ENCODE results near the gene ARID5B.

Gene ARID5B

DNA sequence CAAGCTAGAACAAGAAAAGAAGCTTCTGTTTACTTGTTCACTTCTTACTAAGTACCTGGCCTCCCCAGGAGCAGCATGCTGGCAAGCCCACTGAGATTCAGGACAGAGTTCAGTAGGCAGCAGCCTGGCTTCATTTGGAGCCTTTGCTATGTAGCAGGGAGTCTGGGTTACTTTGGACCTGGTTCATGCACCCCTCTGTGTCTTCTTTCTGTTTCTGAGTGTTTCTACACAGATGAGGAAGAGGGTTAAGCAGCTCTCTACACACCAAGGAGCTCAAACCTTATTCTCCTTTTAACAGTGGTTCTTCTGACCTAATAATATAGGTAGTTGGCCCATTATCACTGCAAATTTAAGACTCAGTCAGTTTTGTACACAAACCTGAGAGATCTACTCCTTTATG lies 152.9 kb downstream of the ARID5B start:
- H3K4me3 ChIP-seq (ENCODE audit: low read length, poor library complexity, severe bottlenecking): no peak overlapping the region
- no peaks in the 10 kb centered on the region for H3K9me3 ChIP-seq (ENCODE audit: insufficient read depth, low read depth, low read length)
- peaks cover 7% of the 10 kb centered on the region for H4K20me1 ChIP-seq (ENCODE audit: insufficient read depth, low read length, poor library complexity, severe bottlenecking)
- no peak overlapping the region for H2AFZ ChIP-seq (ENCODE audit: low read length)
- H3K36me3 ChIP-seq (ENCODE audit: insufficient read depth, low read length): peaks cover 90% of the 10 kb centered on the region
- no peaks in the 10 kb centered on the region for H3K9me2 ChIP-seq (replicated peaks; ENCODE audit: low read depth, low read length)
- peaks cover 80% of the 10 kb centered on the region for H3K79me2 ChIP-seq (ENCODE audit: insufficient read depth, low read length)
- no peak overlapping the region for H3K9ac ChIP-seq (ENCODE audit: low read depth, low read length, poor library complexity, severe bottlenecking)
- no peak for TF ChIP-seq EZH2phosphoT487 (IDR thresholded peaks at IDR 0.05; ENCODE audit: borderline replicate concordance)
- TF ChIP-seq, protein P1, sequence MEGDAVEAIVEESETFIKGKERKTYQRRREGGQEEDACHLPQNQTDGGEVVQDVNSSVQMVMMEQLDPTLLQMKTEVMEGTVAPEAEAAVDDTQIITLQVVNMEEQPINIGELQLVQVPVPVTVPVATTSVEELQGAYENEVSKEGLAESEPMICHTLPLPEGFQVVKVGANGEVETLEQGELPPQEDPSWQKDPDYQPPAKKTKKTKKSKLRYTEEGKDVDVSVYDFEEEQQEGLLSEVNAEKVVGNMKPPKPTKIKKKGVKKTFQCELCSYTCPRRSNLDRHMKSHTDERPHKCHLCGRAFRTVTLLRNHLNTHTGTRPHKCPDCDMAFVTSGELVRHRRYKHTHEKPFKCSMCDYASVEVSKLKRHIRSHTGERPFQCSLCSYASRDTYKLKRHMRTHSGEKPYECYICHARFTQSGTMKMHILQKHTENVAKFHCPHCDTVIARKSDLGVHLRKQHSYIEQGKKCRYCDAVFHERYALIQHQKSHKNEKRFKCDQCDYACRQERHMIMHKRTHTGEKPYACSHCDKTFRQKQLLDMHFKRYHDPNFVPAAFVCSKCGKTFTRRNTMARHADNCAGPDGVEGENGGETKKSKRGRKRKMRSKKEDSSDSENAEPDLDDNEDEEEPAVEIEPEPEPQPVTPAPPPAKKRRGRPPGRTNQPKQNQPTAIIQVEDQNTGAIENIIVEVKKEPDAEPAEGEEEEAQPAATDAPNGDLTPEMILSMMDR (conservative IDR thresholded peaks at IDR 0.05; ENCODE audit: low read length): no peak
- peak overlapping the region; percentile 17 for H3K4me2 ChIP-seq (ENCODE audit: low read depth, low read length, poor library complexity, severe bottlenecking)
- H3F3A ChIP-seq (ENCODE audit: low read depth): no peaks in the 10 kb centered on the region
- H3K4me1 ChIP-seq (ENCODE audit: insufficient read depth, low read length, poor library complexity, severe bottlenecking): peaks cover 57% of the 10 kb centered on the region
- no peaks in the 10 kb centered on the region for H3K27me3 ChIP-seq (ENCODE audit: insufficient read depth, low read length, poor library complexity, severe bottlenecking)

DNA sequence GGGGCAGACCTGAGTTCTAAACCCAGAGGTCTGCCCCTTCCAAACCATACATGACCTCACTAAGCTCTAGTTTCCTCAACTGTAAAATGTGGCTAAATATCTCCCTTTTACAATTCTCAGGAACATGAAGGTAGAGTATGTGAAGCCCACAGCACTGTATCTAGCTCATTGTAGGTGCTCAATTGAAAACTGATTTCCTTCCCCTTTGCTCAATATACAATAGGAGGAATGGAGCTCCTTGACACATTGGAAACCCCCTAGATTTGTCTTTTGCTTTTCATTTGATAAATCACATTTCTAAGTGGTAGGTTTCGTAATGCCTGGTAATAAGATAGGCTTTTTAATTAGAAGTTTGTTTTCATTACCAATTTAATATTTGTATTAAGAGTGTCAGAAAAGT lies 153.3 kb downstream of the ARID5B start:
- H3K79me2 ChIP-seq (ENCODE audit: insufficient read depth, low read length): peaks cover 76% of the 10 kb centered on the region
- H3K4me3 ChIP-seq (ENCODE audit: low read length, poor library complexity, severe bottlenecking): no peak overlapping the region

DNA sequence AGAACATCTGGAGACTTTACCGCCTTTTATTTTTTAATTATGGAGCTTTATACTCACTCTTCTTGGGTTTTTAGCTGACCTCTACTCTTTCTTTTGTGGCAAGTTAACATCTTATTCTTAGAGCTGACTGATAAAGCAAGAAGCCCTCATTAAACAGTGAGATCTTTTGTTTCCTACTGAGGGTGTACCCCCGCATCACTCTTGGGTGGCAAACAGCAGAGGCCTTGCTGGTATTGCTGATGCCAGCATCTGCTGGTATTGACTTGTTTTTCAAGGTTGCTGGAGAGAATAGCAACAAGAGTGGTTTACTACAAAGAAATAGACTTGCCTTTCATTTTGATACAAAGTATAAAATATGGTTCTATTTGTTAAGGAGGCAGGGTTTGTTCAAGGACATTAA lies 154.7 kb downstream of the ARID5B start:
- Histone ChIP-seq H3K36me3 (ENCODE audit: insufficient read depth, low read length) (peaks cover 100% of the 10 kb centered on the region), H3K4me2 (ENCODE audit: low read depth, low read length, poor library complexity, severe bottlenecking) (no peak overlapping the region), H3F3A (ENCODE audit: low read depth) (no peaks in the 10 kb centered on the region), H3K27me3 (ENCODE audit: insufficient read depth, low read length, poor library complexity, severe bottlenecking) (no peaks in the 10 kb centered on the region), H3K9ac (ENCODE audit: low read depth, low read length, poor library complexity, severe bottlenecking) (no peak overlapping the region), H4K20me1 (ENCODE audit: insufficient read depth, low read length, poor library complexity, severe bottlenecking) (no peaks in the 10 kb centered on the region), H3K9me2 (replicated peaks; ENCODE audit: low read depth, low read length) (no peaks in the 10 kb centered on the region), H3K79me2 (ENCODE audit: insufficient read depth, low read length) (peaks cover 62% of the 10 kb centered on the region), H2AFZ (ENCODE audit: low read length) (no peak overlapping the region), H3K4me3 (ENCODE audit: low read length, poor library complexity, severe bottlenecking) (no peak overlapping the region), H3K9me3 (ENCODE audit: insufficient read depth, low read depth, low read length) (no peaks in the 10 kb centered on the region), H3K4me1 (ENCODE audit: insufficient read depth, low read length, poor library complexity, severe bottlenecking) (peaks cover 48% of the 10 kb centered on the region)
- TF ChIP-seq EZH2phosphoT487 (IDR thresholded peaks at IDR 0.05; ENCODE audit: borderline replicate concordance): no peak
- TF ChIP-seq, protein P1 (conservative IDR thresholded peaks at IDR 0.05; ENCODE audit: low read length): no peak

More for the DNA sequence above, 153.3 kb downstream of the ARID5B start:
- no peaks in the 10 kb centered on the region for H3F3A ChIP-seq (ENCODE audit: low read depth)
- no peaks in the 10 kb centered on the region for H3K9me3 ChIP-seq (ENCODE audit: insufficient read depth, low read depth, low read length)
- H4K20me1 ChIP-seq (ENCODE audit: insufficient read depth, low read length, poor library complexity, severe bottlenecking): peaks cover 3% of the 10 kb centered on the region
- no peak overlapping the region for H3K4me2 ChIP-seq (ENCODE audit: low read depth, low read length, poor library complexity, severe bottlenecking)
- no peak overlapping the region for H3K9ac ChIP-seq (ENCODE audit: low read depth, low read length, poor library complexity, severe bottlenecking)
- no peaks in the 10 kb centered on the region for H3K27me3 ChIP-seq (ENCODE audit: insufficient read depth, low read length, poor library complexity, severe bottlenecking)
- H2AFZ ChIP-seq (ENCODE audit: low read length): no peak overlapping the region
- H3K9me2 ChIP-seq (replicated peaks; ENCODE audit: low read depth, low read length): no peaks in the 10 kb centered on the region
- no peak for TF ChIP-seq EZH2phosphoT487 (IDR thresholded peaks at IDR 0.05; ENCODE audit: borderline replicate concordance)
- TF ChIP-seq, protein P1 (conservative IDR thresholded peaks at IDR 0.05; ENCODE audit: low read length): no peak
- H3K36me3 ChIP-seq (ENCODE audit: insufficient read depth, low read length): peaks cover 93% of the 10 kb centered on the region
- H3K4me1 ChIP-seq (ENCODE audit: insufficient read depth, low read length, poor library complexity, severe bottlenecking): peaks cover 57% of the 10 kb centered on the region
